Jurkat, Clone E6-1 (cell line): ENCODE data around the gene PRKCA.

Experiments used
- DNase-seq: peaks from one replicate; pipeline ENCODE4 v3.0.0-alpha.2; 2011; ENCODE audit warnings: low read depth, low spot score
- H3K4me3 ChIP-seq: 2 replicates; pipeline ENCODE4 v1.5.1; 2011; ENCODE audit warnings: mild to moderate bottlenecking, low read length, control low read depth, moderate library complexity

PRKCA gene

GRCh38 chr17:66371561-66371960 lies 69.1 kb downstream of the PRKCA start:
- H3K4me3 ChIP-seq, result no peak overlapping the region
- DNase-seq, result no peak

- DNase-seq, result no peak
- H3K4me3 ChIP-seq, result no peak overlapping the region
These were observed 69.8 kb downstream of the PRKCA start for GRCh38 chr17:66372182-66372581.

- no peak overlapping the region for H3K4me3 ChIP-seq
- DNase-seq, result no peak
These were observed 70.7 kb downstream of the PRKCA start for GRCh38 chr17:66373079-66373478.

- DNase-seq, result peak; percentile 96
- H3K4me3 ChIP-seq, result peak overlapping the region; percentile 48
These were observed 71.8 kb downstream of the PRKCA start for GRCh38 chr17:66373944-66374817.

- H3K4me3 ChIP-seq, result peak overlapping the region; percentile 48; the same call in 1 of the 2 replicates
These were observed 72.7 kb downstream of the PRKCA start for GRCh38 chr17:66375121-66375520.

GRCh38 chr17:66378296-66378695 lies 75.9 kb downstream of the PRKCA start:
- no peak overlapping the region for H3K4me3 ChIP-seq
- DNase-seq, result no peak

More at GRCh38 chr17:66375121-66375520, 72.7 kb downstream of the PRKCA start:
- DNase-seq, result no peak

GRCh38 chr17:66379544-66379943 lies 77.1 kb downstream of the PRKCA start:
- no peak overlapping the region for H3K4me3 ChIP-seq
- no peak for DNase-seq

- H3K4me3 ChIP-seq, result no peak overlapping the region
- no peak for DNase-seq
These were observed 77.6 kb downstream of the PRKCA start for GRCh38 chr17:66379996-66380395.

- no peak for DNase-seq
- no peak overlapping the region for H3K4me3 ChIP-seq
These were observed 79.4 kb downstream of the PRKCA start for GRCh38 chr17:66381701-66382362.

- no peak overlapping the region for H3K4me3 ChIP-seq
- no peak for DNase-seq
These were observed 80.9 kb downstream of the PRKCA start for GRCh38 chr17:66383333-66383732.

GRCh38 chr17:66386498-66387351 lies 84.3 kb downstream of the PRKCA start:
- DNase-seq, result no peak
- no peak overlapping the region for H3K4me3 ChIP-seq

GRCh38 chr17:66387392-66387981 lies 85.1 kb downstream of the PRKCA start:
- no peak overlapping the region for H3K4me3 ChIP-seq
- DNase-seq, result no peak

- no peak overlapping the region for H3K4me3 ChIP-seq
- DNase-seq, result peak; percentile 79
These were observed 90.5 kb downstream of the PRKCA start for GRCh38 chr17:66392783-66393437.

- H3K4me3 ChIP-seq, result no peak overlapping the region
- no peak for DNase-seq
These were observed 93.5 kb downstream of the PRKCA start for GRCh38 chr17:66395961-66396360.

- DNase-seq, result peak; percentile 88
- no peak overlapping the region for H3K4me3 ChIP-seq
These were observed 95.1 kb downstream of the PRKCA start for GRCh38 chr17:66397486-66397885.

- DNase-seq, result peak; percentile 70
- H3K4me3 ChIP-seq, result no peak overlapping the region
These were observed 95.6 kb downstream of the PRKCA start for GRCh38 chr17:66398059-66398458.

- DNase-seq, result no peak
- H3K4me3 ChIP-seq, result no peak overlapping the region; the same call in 1 of the 2 replicates
These were observed 96.2 kb downstream of the PRKCA start for GRCh38 chr17:66398617-66399016.

GRCh38 chr17:66399441-66399840 lies 97.0 kb downstream of the PRKCA start:
- H3K4me3 ChIP-seq, result peak overlapping the region; percentile 32
- peak; percentile 85 for DNase-seq
